ENCODE results near the gene CRIP1.

Gene CRIP1

GRCh38 chr14:105471297-105471821 lies 15.3 kb upstream of the CRIP1 start:
- DNase-seq = no peak

- DNase-seq = no peak
These were observed 14.7 kb upstream of the CRIP1 start for GRCh38 chr14:105471823-105472485.

GRCh38 chr14:105472486-105472991 lies 14.1 kb upstream of the CRIP1 start:
- no peak for DNase-seq

GRCh38 chr14:105473033-105473676 lies 13.5 kb upstream of the CRIP1 start:
- peak; percentile 60 for DNase-seq

- DNase-seq = peak; percentile 82
These were observed 12.8 kb upstream of the CRIP1 start for GRCh38 chr14:105473677-105474482.

GRCh38 chr14:105474483-105475268 lies 12.0 kb upstream of the CRIP1 start, which contains the start of gene CRIP2:
Gene CRIP2, plus strand, starts transcription at chr14:105474821. Its CDS starts 42 bp downstream, at chr14:105474863.
- DNase-seq = peak; percentile 58

GRCh38 chr14:105475269-105476096 lies 11.2 kb upstream of the CRIP1 start:
- DNase-seq = no peak

- no peak for DNase-seq
These were observed 10.4 kb upstream of the CRIP1 start for GRCh38 chr14:105476097-105476830.

- peak; percentile 52 for DNase-seq
These were observed 9.6 kb upstream of the CRIP1 start for GRCh38 chr14:105476831-105477659.

- DNase-seq = peak; percentile 49
These were observed 8.9 kb upstream of the CRIP1 start for GRCh38 chr14:105477660-105478397.

GRCh38 chr14:105478398-105479251 lies 8.1 kb upstream of the CRIP1 start:
- no peak for DNase-seq

- peak; percentile 17 for DNase-seq
These were observed 7.1 kb upstream of the CRIP1 start for GRCh38 chr14:105479431-105480158.

GRCh38 chr14:105480199-105480746 lies 6.4 kb upstream of the CRIP1 start:
- no peak for DNase-seq

- peak; percentile 88 for DNase-seq
These were observed 5.6 kb upstream of the CRIP1 start for GRCh38 chr14:105480807-105481801.

GRCh38 chr14:105481886-105482457 lies 4.7 kb upstream of the CRIP1 start:
- DNase-seq = peak; percentile 97
